Stimulated activated CD4-positive, alpha-beta T cell treated with anti-CD3 and anti-CD28 coated beads, Interleukin-15, amount 100 ng/mL, for 24 hours (primary cell): ENCODE results near the gene JMJD8.

Experiments used
- DNase-seq: peaks from one replicate; pipeline ENCODE4 v3.0.0-alpha.2; 2020

Gene JMJD8

DNA sequence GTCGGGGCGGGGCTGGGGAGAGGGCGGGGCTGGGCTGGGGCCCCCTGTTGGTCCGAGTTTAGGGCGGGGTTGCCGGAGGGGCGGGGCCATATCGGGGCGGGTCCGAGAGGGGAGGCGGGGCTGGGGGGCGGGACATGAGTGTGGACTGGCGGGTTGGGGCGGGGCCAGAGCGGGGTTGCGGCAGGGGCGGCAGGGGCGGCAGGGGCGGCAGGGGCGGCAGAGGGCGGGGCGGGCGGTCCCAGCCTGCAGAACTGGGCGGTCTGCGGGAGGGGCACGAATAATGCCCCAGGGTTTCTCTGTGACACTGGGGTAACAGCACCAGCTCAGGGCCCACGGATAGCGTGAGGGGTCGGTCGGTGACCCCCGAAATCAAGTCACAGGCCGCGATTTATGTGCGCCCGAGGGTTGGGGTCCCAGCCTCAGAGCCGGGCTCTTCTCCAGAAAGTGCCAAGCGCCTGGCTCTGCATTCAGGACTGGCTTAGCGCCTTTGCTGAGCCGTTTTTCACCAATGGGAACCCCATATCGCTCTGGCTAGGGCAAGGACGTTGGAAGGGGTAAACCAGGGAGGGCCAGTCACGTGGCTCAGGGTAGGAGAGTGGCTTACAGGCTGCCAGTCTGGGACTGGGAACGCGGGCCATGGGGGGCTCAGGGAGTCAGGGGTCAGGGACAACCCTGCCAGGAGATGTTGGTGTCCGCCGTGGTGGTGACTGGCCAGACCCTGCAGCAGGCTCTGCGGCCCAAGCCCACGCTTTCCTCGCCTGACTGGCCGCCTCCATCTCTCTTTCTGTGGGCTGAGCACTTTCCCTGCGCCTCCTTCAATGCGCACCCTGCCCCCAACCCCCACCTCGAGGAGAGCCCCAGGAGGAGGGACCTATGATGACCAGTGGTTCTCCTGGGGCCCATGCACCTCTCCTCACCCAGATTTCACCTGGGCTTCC is 46.8 kb downstream of the JMJD8 start:
- DNase-seq, result peak; percentile 91

DNA sequence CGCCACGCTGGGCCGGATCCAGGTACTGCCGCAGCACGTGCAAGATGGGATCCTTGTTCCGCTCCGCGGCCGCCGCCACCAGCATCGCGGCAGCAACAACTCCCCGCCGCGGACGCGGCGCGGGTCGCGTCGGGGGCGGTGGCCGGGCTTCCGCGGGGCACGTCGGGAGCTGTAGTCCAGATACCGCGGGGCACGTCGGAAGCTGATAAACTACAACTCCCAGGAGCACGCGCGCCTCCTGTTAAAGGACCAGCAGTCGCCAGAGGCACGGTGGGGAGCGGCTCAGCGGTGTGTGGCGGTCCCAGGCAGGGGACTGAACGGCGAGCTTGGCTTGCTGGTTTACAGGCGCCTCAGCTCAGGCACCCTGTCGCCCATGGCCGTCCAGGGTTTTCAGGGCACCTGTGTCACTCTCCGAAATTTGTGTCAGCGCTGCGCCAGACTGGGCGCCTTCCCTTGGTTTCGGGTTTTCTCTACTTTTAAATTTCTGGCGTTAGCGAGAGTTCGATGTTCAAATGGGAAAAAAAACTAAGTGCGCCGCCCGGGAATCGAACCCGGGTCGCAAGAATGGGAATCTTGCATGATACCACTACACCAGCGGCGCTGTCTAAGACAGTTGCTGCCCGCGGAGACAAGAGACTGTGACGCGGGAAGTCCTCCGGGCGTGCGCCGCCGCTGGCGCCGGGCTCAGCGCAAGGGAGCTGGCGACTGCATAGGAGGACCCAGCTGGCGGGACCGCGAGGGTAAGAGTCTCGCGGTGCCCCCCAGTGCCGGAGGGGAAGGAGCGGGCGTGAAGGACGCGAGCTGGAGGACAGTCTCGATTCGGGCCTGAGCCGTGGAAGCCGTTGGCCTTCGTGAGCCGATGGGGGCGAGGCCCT is 47.7 kb downstream of the JMJD8 start, which contains the start of gene METTL26:
METTL26 (minus strand) TSS at position 100 of the 875 bp plus-strand sequence; CDS start at position 85, 15 bp downstream.
- DNase-seq, result peak; percentile 95

DNA sequence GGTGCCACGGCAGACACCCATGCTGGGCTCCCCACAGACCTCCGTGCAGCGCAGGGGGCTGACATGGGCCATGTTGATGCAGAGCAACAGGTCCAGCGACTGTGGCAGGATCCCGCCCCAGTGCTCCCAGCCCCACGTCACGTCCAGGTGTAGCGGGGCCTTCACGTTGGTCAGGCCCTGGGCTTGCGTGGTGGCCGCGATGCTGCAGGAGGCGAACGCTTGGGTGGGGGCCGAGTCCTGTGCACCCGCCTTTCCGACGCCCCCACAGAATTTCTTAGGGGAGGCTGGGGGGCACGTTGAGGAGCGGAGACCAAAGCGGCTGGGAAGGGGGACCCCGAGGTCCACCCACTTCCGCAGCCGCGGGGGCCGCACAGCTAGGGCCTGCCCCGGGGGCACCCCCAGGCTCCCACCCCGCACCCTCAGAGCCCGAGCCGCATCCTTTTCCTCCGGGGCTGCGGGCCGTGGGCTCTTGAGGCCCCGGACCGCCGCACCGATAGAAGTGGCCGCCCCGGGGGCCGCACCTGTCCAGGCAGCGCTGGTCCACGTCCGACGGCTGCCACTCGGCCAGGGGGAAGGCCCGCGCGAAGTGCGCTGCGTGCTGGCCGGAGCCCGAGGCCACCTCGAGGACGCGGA is 48.4 kb downstream of the JMJD8 start:
- peak; percentile 43 for DNase-seq

DNA sequence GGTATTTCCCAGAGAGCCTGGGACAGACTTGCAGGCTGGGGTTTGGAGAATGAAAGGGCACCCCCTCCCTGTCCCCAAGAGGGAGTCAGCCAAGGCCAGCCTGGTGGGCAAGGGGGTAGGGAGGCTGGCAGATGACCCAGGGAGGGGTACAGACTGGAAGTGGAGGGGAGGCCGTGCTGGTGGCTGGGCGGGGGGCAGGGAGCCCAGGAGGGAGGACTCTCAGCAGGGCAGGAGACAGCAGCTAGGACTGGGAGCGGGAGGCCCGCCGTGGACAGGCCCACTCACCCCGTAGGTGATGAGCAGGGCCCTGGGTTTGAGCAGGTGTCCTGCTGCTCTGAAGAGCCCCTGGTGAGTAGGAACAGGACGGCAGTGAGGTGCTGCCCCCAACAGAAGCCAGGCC is 49.1 kb downstream of the JMJD8 start:
- DNase-seq, result no peak

DNA sequence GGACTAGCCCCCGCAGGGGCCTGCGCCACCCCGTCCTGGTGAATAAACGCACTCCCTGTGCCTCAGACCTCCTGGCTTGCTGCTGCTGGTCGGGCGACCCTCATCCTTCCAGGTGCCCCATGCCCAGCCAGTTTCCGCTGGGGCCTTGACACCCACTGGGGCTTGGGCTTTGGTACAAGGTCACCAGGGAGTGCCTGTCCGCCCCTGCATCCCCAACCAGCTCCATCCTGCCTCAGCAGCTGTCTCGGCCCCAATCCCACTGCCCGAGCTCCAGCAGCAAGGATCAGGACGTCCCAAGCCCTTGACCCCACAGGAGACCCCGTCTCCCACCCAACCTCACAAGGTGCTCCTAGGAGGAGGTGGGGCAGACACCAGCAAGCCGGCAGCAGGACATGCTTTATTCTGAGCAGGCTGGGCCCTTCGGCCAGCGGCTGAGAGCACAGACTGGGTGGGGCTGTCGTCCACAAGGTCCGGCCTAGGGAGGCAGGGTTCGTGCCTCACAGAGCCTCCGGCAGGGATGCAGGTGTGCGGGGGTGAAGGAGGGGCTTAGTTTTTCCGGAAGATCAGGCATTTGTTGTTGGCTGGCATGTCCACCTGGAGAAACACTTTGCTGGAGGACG is 50.0 kb downstream of the JMJD8 start:
- no peak for DNase-seq

DNA sequence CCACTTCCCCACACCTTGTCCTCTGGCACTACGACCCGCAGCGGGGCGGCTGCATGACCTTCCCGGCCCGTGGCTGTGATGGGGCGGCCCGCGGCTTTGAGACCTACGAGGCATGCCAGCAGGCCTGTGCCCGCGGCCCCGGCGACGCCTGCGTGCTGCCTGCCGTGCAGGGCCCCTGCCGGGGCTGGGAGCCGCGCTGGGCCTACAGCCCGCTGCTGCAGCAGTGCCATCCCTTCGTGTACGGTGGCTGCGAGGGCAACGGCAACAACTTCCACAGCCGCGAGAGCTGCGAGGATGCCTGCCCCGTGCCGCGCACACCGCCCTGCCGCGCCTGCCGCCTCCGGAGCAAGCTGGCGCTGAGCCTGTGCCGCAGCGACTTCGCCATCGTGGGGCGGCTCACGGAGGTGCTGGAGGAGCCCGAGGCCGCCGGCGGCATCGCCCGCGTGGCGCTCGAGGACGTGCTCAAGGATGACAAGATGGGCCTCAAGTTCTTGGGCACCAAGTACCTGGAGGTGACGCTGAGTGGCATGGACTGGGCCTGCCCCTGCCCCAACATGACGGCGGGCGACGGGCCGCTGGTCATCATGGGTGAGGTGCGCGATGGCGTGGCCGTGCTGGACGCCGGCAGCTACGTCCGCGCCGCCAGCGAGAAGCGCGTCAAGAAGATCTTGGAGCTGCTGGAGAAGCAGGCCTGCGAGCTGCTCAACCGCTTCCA is 50.6 kb downstream of the JMJD8 start:
- DNase-seq, result no peak

DNA sequence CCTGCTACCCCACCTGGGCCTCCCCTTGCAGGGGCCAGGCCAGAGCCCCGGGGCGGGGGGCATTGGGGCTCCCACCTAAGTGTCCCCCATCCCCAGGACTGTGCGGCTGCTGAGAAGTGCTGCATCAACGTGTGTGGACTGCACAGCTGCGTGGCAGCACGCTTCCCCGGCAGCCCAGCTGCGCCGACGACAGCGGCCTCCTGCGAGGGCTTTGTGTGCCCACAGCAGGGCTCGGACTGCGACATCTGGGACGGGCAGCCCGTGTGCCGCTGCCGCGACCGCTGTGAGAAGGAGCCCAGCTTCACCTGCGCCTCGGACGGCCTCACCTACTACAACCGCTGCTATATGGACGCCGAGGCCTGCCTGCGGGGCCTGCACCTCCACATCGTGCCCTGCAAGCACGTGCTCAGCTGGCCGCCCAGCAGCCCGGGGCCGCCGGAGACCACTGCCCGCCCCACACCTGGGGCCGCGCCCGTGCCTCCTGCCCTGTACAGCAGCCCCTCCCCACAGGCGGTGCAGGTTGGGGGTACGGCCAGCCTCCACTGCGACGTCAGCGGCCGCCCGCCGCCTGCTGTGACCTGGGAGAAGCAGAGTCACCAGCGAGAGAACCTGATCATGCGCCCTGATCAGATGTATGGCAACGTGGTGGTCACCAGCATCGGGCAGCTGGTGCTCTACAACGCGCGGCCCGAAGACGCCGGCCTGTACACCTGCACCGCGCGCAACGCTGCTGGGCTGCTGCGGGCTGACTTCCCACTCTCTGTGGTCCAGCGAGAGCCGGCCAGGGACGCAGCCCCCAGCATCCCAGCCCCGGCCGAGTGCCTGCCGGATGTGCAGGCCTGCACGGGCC is 51.4 kb downstream of the JMJD8 start:
- DNase-seq, result no peak

DNA sequence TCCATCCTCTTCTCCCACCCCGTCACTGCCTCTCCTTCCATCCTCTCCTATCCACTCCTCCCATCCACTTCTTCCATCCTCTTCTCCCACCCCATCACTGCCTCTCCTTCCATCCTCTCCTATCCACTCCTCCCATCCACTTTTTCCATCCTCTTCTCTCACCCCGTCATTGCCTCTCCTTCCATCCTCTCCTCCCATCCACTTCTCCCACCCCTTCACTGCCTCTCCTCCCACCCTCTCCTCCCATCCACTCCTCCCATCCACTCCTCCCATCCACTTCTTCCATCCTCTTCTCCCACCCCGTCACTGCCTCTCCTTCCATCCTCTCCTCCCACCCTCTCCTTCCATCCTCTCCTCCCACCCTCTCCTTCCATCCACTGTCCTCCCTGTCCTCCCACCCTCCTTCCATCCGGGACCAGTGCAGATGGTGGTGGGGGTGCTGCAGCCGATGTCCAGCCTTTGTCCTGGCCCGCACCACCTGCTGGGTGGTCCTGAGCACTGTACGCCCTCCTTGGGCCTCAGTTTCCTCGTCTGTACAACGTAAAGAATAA is 52.3 kb downstream of the JMJD8 start:
- DNase-seq, result no peak
